PFSK-1 (cell line): Measurements from ENCODE around the gene SRGAP3.

Experiments
- FOXP2 ChIP-seq: optimal IDR thresholded peaks from 2 replicates; pipeline ENCODE3; 2011; ENCODE audit warnings: borderline replicate concordance, control low read depth, inconsistent platforms; ENCODE audit not compliant: insufficient read depth; ENCODE audit errors: extremely low read length, extremely low read depth
- POLR2AphosphoS5 ChIP-seq: IDR thresholded peaks from 2 replicates; pipeline ENCODE4 v1.6.1; 2012; ENCODE audit warnings: low read depth, mild to moderate bottlenecking, control low read depth, low read length, moderate library complexity
- REST ChIP-seq, 2 experiments: IDR thresholded peaks; 2 replicates each; pipeline versions ENCODE4 v1.6.1 to v1.8.0; 2011 to 2012; ENCODE audit warnings: low read depth in 2 of 2, low read length in 2 of 2, control low read depth in 1 of 2, inconsistent platforms in 1 of 2, mild to moderate bottlenecking in 1 of 2, moderate library complexity in 1 of 2; ENCODE audit not compliant: insufficient read depth in 1 of 2
- SIN3A ChIP-seq: IDR thresholded peaks from 2 replicates; pipeline ENCODE4 v1.6.1; 2012; ENCODE audit warnings: mild to moderate bottlenecking, low read length, moderate library complexity, borderline replicate concordance; ENCODE audit not compliant: insufficient read depth
- TAF1 ChIP-seq: IDR thresholded peaks from 2 replicates; pipeline ENCODE4 v1.6.1; 2012; ENCODE audit warnings: low read length, control low read depth, borderline replicate concordance; ENCODE audit not compliant: insufficient read depth

The SRGAP3 gene

GRCh38 chr3:8993331-8993730 lies 256.1 kb downstream of the SRGAP3 start:
- TF ChIP-seq FOXP2 = no peak
- no peak for TF ChIP-seq TAF1
- no peak for TF ChIP-seq REST (IDR thresholded peaks at IDR 0.05; ENCODE audit: insufficient read depth in 1 of 2, low read depth in 2 of 2, low read length in 2 of 2)
- no peak for TF ChIP-seq POLR2AphosphoS5

- TF ChIP-seq SIN3A (no peak), REST (IDR thresholded peaks at IDR 0.05; ENCODE audit: insufficient read depth in 1 of 2, low read depth in 2 of 2, low read length in 2 of 2) (no peak), FOXP2 (no peak), TAF1 (no peak), POLR2AphosphoS5 (no peak)
Measured at GRCh38 chr3:8992854-8993253, 256.6 kb downstream of the SRGAP3 start.

GRCh38 chr3:8992199-8992598 lies 257.2 kb downstream of the SRGAP3 start:
- TF ChIP-seq TAF1 = no peak
- no peak for TF ChIP-seq FOXP2
- no peak for TF ChIP-seq POLR2AphosphoS5
- TF ChIP-seq REST (IDR thresholded peaks at IDR 0.05; ENCODE audit: insufficient read depth in 1 of 2, low read depth in 2 of 2, low read length in 2 of 2) = no peak
- TF ChIP-seq SIN3A = no peak

- TF ChIP-seq POLR2AphosphoS5 (no peak), REST (IDR thresholded peaks at IDR 0.05; ENCODE audit: insufficient read depth in 1 of 2, low read depth in 2 of 2, low read length in 2 of 2) (no peak), SIN3A (no peak), TAF1 (no peak), FOXP2 (no peak)
Measured at GRCh38 chr3:8990266-8991215, 258.9 kb downstream of the SRGAP3 start.
